Epidermal melanocyte (primary cell): ENCODE data around the gene PCBP3.
"Not testable (repeated sequence)": the region's sequence is repeated elsewhere in the genome, so short reads cannot be mapped to it uniquely, and the experiment has no call there.

Experiments
- DNase-seq: peaks from one replicate; pipeline ENCODE4 v3.0.0; 2011; ENCODE audit warnings: low spot score; ENCODE audit not compliant: insufficient read length

Gene PCBP3

GRCh38 chr21:45804809-45805313 is 161.3 kb downstream of the PCBP3 start:
- DNase-seq, result no peak

- DNase-seq, result no peak
These were observed 161.8 kb downstream of the PCBP3 start for GRCh38 chr21:45805321-45805720.

- no peak for DNase-seq
These were observed 162.5 kb downstream of the PCBP3 start for GRCh38 chr21:45806042-45806441.

- DNase-seq, result not testable (repeated sequence)
These were observed 165.1 kb downstream of the PCBP3 start for GRCh38 chr21:45808663-45809062.

- no peak for DNase-seq
These were observed 165.9 kb downstream of the PCBP3 start for GRCh38 chr21:45809421-45809820.

GRCh38 chr21:45811136-45811535 is 167.6 kb downstream of the PCBP3 start:
- DNase-seq, result no peak

GRCh38 chr21:45814210-45814940 is 170.8 kb downstream of the PCBP3 start:
- not testable (repeated sequence) for DNase-seq

- not testable (repeated sequence) for DNase-seq
These were observed 172.3 kb downstream of the PCBP3 start for GRCh38 chr21:45815781-45816180.

GRCh38 chr21:45816794-45817193 is 173.3 kb downstream of the PCBP3 start:
- no peak for DNase-seq

- DNase-seq, result no peak
These were observed 173.8 kb downstream of the PCBP3 start for GRCh38 chr21:45817345-45817744.

GRCh38 chr21:45818276-45818903 is 174.9 kb downstream of the PCBP3 start:
- no peak for DNase-seq

GRCh38 chr21:45818904-45819285 is 175.4 kb downstream of the PCBP3 start:
- DNase-seq, result no peak

- no peak for DNase-seq
These were observed 176.1 kb downstream of the PCBP3 start for GRCh38 chr21:45819478-45820170.

GRCh38 chr21:45820171-45821091 is 176.9 kb downstream of the PCBP3 start:
- DNase-seq, result peak; percentile 85

- DNase-seq, result no peak
These were observed 177.9 kb downstream of the PCBP3 start for GRCh38 chr21:45821315-45821962.

- DNase-seq, result no peak
These were observed 178.5 kb downstream of the PCBP3 start for GRCh38 chr21:45821998-45822397.

GRCh38 chr21:45822429-45823099 is 179.0 kb downstream of the PCBP3 start:
- no peak for DNase-seq

- no peak for DNase-seq
These were observed 179.7 kb downstream of the PCBP3 start for GRCh38 chr21:45823100-45823681.

- DNase-seq, result no peak
These were observed 181.2 kb downstream of the PCBP3 start for GRCh38 chr21:45824546-45825215.
